Activated naive CD4-positive, alpha-beta T cell treated with anti-CD3 and anti-CD28 coated beads, Interleukin-2, amount 10 ng/mL, durations not matched to agents 7 days and 5 days (primary cell): Measurements from ENCODE around the gene GREB1L.
"Not testable (repeated sequence)": the region's sequence is repeated elsewhere in the genome, so short reads cannot be mapped to it uniquely, and the experiment has no call there.

Source experiments
- CTCF ChIA-PET: fragments of 350-600 bp; sonication (Branson Sonifier 250); formaldehyde crosslinking; loops from one replicate; lab custom pipeline; 2021; ENCODE audit warnings: antibody characterized with exemption; lab: Charles Lee
- DNase-seq: peaks from one replicate; pipeline ENCODE4 v3.0.0-alpha.2; 2020
- H3K27ac Mint-ChIP-seq: one replicate; pipeline ENCODE4 v1.8.0; 2021; ENCODE audit warnings: mild to moderate bottlenecking, moderate library complexity, mixed read lengths
- H3K27me3 Mint-ChIP-seq: one replicate; pipeline ENCODE4 v1.8.0; 2021; ENCODE audit warnings: mild to moderate bottlenecking, mixed read lengths
- H3K36me3 Mint-ChIP-seq: one replicate; pipeline ENCODE4 v1.8.0; 2021; ENCODE audit warnings: mixed read lengths
- H3K4me1 Mint-ChIP-seq: one replicate; pipeline ENCODE4 v1.8.0; 2021; ENCODE audit warnings: mixed read lengths
- H3K4me3 Mint-ChIP-seq: one replicate; pipeline ENCODE4 v1.8.0; 2021; ENCODE audit warnings: mild to moderate bottlenecking, moderate library complexity, mixed read lengths
- H3K9me3 Mint-ChIP-seq: one replicate; pipeline ENCODE4 v1.8.0; 2021; ENCODE audit warnings: mixed read lengths

The GREB1L gene

DNA sequence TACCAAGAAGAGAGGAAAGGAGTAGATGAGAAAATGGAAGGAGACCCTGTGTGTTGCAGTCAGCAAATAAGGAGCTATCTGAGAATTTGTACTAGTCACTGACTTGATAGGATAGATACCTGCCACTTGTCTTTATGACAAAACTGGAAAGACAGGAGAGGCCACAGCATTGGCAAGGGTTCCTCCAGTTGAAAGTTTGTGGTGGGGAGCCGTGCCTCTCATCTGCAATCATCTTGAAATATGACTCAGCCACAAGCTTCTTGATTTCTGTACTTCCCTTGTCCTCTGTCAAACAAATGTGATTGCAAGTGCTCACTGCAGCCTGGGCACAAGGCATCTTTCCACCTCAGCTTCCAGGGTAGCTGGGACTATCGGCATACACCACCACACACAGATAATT lies 99.1 kb downstream of the GREB1L start:
- H3K27ac Mint-ChIP-seq = no peak overlapping the region
- CTCF ChIA-PET = no interaction called here
- DNase-seq = no peak
- H3K9me3 Mint-ChIP-seq = no peaks in the 10 kb centered on the region
- H3K36me3 Mint-ChIP-seq = no peaks in the 10 kb centered on the region
- no peaks in the 10 kb centered on the region for H3K4me1 Mint-ChIP-seq
- no peak overlapping the region for H3K4me3 Mint-ChIP-seq
- H3K27me3 Mint-ChIP-seq = no peaks in the 10 kb centered on the region

DNA sequence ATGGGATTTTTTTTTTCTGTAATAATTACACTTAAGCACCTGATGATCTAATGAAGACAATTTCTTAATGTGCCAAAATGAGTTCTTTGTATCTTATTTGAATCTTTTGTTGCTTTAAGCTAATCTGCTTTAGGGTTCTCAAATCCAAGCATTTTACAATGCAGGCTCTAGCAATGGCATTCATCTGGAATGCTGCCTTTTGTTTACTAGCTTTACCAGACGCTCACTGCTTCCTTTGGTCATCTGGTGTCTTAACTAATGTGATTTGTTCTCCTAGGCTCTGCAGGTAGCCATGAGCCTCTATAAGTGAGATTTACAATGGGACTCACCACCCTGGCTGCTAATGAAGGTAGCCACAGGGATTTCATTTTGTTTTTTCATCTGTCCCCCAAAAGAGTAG lies 100.3 kb downstream of the GREB1L start:
- no peak overlapping the region for H3K4me3 Mint-ChIP-seq
- H3K4me1 Mint-ChIP-seq = no peaks in the 10 kb centered on the region
- no peak overlapping the region for H3K27ac Mint-ChIP-seq
- no peaks in the 10 kb centered on the region for H3K36me3 Mint-ChIP-seq
- H3K27me3 Mint-ChIP-seq = peaks cover 3% of the 10 kb centered on the region
- DNase-seq = no peak
- H3K9me3 Mint-ChIP-seq = no peaks in the 10 kb centered on the region
- CTCF ChIA-PET = no interaction called here

GRCh38 chr18:21344860-21345259 lies 102.8 kb downstream of the GREB1L start:
- CTCF ChIA-PET = no interaction called here
- Mint-ChIP-seq H3K4me1 (no peaks in the 10 kb centered on the region), H3K27me3 (peaks cover 3% of the 10 kb centered on the region), H3K36me3 (no peaks in the 10 kb centered on the region), H3K9me3 (no peaks in the 10 kb centered on the region), H3K4me3 (no peak overlapping the region), H3K27ac (no peak overlapping the region)
- DNase-seq = no peak

DNA sequence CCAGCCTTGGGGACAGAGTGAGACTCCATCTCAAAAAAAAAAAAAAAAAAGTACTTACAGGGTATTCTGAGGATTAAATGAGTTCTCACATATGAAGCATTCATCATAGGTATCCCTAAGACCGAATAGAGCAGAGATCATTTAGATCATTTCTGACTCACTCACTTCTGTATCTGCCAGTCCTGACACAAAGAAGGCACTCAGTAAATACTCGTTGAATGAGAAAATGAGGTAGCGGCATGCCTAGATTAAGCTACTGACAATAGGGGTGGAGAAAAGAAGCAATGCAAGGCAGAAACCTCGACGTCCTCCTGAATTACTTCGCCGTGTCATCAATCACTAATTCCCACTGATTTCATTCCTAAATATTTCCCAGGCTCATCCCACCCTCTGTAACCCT lies 103.8 kb downstream of the GREB1L start:
- Mint-ChIP-seq H3K27ac (no peak overlapping the region), H3K36me3 (no peaks in the 10 kb centered on the region), H3K9me3 (no peaks in the 10 kb centered on the region), H3K27me3 (peaks cover 3% of the 10 kb centered on the region), H3K4me3 (no peak overlapping the region), H3K4me1 (no peaks in the 10 kb centered on the region)
- no peak for DNase-seq
- CTCF ChIA-PET = no interaction called here

- Mint-ChIP-seq H3K36me3 (no peaks in the 10 kb centered on the region), H3K4me1 (no peaks in the 10 kb centered on the region), H3K9me3 (no peaks in the 10 kb centered on the region), H3K4me3 (no peak overlapping the region), H3K27ac (no peak overlapping the region), H3K27me3 (peaks cover 4% of the 10 kb centered on the region)
- CTCF ChIA-PET = no interaction called here
- no peak for DNase-seq
Observed at GRCh38 chr18:21359746-21360145, 117.7 kb downstream of the GREB1L start.

DNA sequence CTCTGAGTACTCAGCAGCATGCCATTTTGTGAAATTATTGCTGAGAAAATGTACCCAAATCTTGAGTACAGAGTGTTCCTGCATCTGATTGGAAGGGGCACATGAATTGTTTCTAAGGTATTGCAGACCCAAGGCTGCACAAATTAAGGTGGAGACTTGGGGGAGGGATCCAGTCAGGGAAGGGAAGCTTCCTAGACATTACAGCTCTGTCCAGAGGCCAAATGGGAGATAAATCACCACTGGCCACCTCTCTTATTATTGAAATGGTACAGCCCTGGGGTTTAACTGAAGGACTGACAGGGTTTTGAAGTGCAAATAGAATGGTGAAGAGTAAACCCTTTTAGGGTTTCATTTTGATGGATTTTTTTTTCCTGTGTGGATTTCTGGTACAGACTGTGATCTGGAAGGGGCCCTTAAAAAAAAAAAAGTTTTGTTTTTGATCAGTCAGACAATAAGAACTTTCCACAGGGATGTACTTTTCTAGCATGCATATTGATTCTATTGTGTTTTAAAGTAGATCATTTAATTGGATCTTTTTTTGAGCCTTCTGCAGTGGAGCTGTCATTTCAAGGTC lies 119.4 kb downstream of the GREB1L start:
- H3K27ac Mint-ChIP-seq = no peak overlapping the region
- H3K27me3 Mint-ChIP-seq = peaks cover 4% of the 10 kb centered on the region
- DNase-seq = no peak
- no peaks in the 10 kb centered on the region for H3K36me3 Mint-ChIP-seq
- CTCF ChIA-PET = no interaction called here
- H3K4me3 Mint-ChIP-seq = no peak overlapping the region
- no peaks in the 10 kb centered on the region for H3K4me1 Mint-ChIP-seq
- no peaks in the 10 kb centered on the region for H3K9me3 Mint-ChIP-seq

- Mint-ChIP-seq H3K4me3 (no peak overlapping the region), H3K9me3 (no peaks in the 10 kb centered on the region), H3K27ac (no peak overlapping the region), H3K4me1 (no peaks in the 10 kb centered on the region), H3K36me3 (no peaks in the 10 kb centered on the region), H3K27me3 (peaks cover 9% of the 10 kb centered on the region)
- DNase-seq = no peak
- CTCF ChIA-PET = no interaction called here
Observed at GRCh38 chr18:21362831-21363230, 120.8 kb downstream of the GREB1L start.

- H3K36me3 Mint-ChIP-seq = no peaks in the 10 kb centered on the region
- CTCF ChIA-PET = no interaction called here
Observed at GRCh38 chr18:21363348-21363747, 121.3 kb downstream of the GREB1L start.

GRCh38 chr18:21364471-21364870 lies 122.4 kb downstream of the GREB1L start:
- no peak overlapping the region for H3K27ac Mint-ChIP-seq
- CTCF ChIA-PET = no interaction called here
- H3K4me1 Mint-ChIP-seq = no peaks in the 10 kb centered on the region
- H3K27me3 Mint-ChIP-seq = peaks cover 9% of the 10 kb centered on the region
- no peaks in the 10 kb centered on the region for H3K9me3 Mint-ChIP-seq
- DNase-seq = no peak
- no peaks in the 10 kb centered on the region for H3K36me3 Mint-ChIP-seq
- H3K4me3 Mint-ChIP-seq = no peak overlapping the region

More at GRCh38 chr18:21363348-21363747, 121.3 kb downstream of the GREB1L start:
- Mint-ChIP-seq H3K4me3 (no peak overlapping the region), H3K27ac (no peak overlapping the region), H3K4me1 (no peaks in the 10 kb centered on the region), H3K27me3 (peaks cover 9% of the 10 kb centered on the region), H3K9me3 (no peaks in the 10 kb centered on the region)
- no peak for DNase-seq

GRCh38 chr18:21366896-21367295 lies 124.9 kb downstream of the GREB1L start:
- Mint-ChIP-seq H3K27ac (no peak overlapping the region), H3K4me1 (no peaks in the 10 kb centered on the region), H3K4me3 (no peak overlapping the region), H3K36me3 (no peaks in the 10 kb centered on the region), H3K9me3 (no peaks in the 10 kb centered on the region), H3K27me3 (peaks cover 4% of the 10 kb centered on the region)
- CTCF ChIA-PET = no interaction called here
- no peak for DNase-seq

- Mint-ChIP-seq H3K27me3 (peaks cover 4% of the 10 kb centered on the region), H3K27ac (no peak overlapping the region), H3K4me3 (no peak overlapping the region), H3K4me1 (no peaks in the 10 kb centered on the region), H3K36me3 (no peaks in the 10 kb centered on the region), H3K9me3 (no peaks in the 10 kb centered on the region)
- CTCF ChIA-PET = no interaction called here
- DNase-seq = no peak
Observed at GRCh38 chr18:21369146-21369545, 127.1 kb downstream of the GREB1L start.

DNA sequence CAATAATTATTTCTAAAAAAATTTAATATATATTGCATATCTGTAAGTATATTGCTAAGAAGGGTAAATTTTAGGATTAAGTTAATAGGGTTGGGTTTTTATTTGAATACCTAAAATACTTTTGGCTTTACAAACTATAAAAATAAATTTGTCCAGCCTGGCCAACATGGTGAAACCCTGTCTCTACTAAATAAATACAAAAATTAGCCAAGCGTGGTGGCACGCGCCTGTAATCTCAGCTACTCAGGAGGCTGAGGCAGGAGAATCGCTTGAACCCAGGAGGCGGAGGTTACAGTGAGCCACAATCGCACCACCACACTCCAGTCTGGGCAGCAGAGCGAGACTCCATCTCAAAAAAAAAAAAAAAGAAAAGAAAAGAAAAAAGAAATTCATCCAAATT lies 127.6 kb downstream of the GREB1L start:
- H3K27ac Mint-ChIP-seq, H3K4me3 Mint-ChIP-seq, H3K36me3 Mint-ChIP-seq, H3K9me3 Mint-ChIP-seq, DNase-seq, H3K27me3 Mint-ChIP-seq, CTCF ChIA-PET, H3K4me1 Mint-ChIP-seq: not testable (repeated sequence)

DNA sequence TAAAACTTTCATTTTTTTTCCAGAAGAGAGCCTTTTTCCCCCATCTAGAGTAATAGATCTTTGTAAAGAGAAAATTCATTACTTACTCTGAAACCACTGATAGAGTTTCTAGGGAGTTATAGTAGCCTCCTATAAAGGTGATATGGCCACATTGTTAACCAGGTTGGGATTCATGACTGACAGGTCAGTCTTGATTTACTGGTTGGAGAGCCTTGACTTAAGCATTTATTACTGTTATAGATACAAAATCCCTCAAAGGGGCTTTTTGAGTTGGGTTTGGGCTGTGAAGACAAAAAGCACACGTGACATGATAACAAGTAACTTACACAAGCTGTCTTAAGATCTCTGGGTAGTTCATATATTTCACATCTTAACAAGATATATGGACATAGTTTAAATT lies 141.0 kb downstream of the GREB1L start:
- H3K27me3 Mint-ChIP-seq = peaks cover 3% of the 10 kb centered on the region
- DNase-seq = no peak
- no peak overlapping the region for H3K27ac Mint-ChIP-seq
- H3K4me1 Mint-ChIP-seq = no peaks in the 10 kb centered on the region
- CTCF ChIA-PET = no interaction called here
- no peaks in the 10 kb centered on the region for H3K36me3 Mint-ChIP-seq
- H3K4me3 Mint-ChIP-seq = no peak overlapping the region
- no peaks in the 10 kb centered on the region for H3K9me3 Mint-ChIP-seq

GRCh38 chr18:21386523-21387240 lies 144.7 kb downstream of the GREB1L start:
- H3K36me3 Mint-ChIP-seq = no peaks in the 10 kb centered on the region
- H3K4me3 Mint-ChIP-seq = no peak overlapping the region
- H3K9me3 Mint-ChIP-seq = no peaks in the 10 kb centered on the region
- DNase-seq = no peak
- no peaks in the 10 kb centered on the region for H3K4me1 Mint-ChIP-seq
- CTCF ChIA-PET = no interaction called here
- peaks cover under 1% of the 10 kb centered on the region for H3K27me3 Mint-ChIP-seq
- no peak overlapping the region for H3K27ac Mint-ChIP-seq

DNA sequence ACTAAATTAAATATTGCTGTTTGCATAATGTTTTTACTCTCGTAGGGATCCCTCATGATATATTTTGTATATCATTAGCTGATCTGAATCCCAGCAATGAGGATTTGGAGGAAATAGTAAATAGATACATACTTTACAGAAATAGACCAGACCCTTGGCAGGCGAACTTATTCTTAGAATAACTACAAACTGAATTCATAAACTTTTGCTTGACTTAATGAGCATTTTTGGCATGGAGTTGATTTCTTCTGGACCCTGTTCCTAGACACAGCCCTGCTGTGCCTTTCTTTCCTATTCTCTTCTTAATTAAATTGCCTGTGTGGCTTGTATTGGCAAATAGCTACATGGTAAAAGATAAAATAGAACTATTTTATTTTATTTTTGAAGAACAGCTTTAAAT lies 145.9 kb downstream of the GREB1L start:
- H3K4me3 Mint-ChIP-seq = no peak overlapping the region
- no peaks in the 10 kb centered on the region for H3K36me3 Mint-ChIP-seq
- no peaks in the 10 kb centered on the region for H3K27me3 Mint-ChIP-seq
- no peak overlapping the region for H3K27ac Mint-ChIP-seq
- no peak for DNase-seq
- no peaks in the 10 kb centered on the region for H3K9me3 Mint-ChIP-seq
- CTCF ChIA-PET = no interaction called here
- H3K4me1 Mint-ChIP-seq = no peaks in the 10 kb centered on the region
